OCI-LY3 (cell line): ENCODE data around the gene CISH.

Experiments used
- H2AFZ ChIP-seq: fragments of 200-600, 300-600 bp; shearing (Covaris generic); 2 replicates; pipeline ENCODE4 v1.6.0; 2014; ENCODE audit warnings: antibody characterized with exemption, low read depth, low read length
- H3K27ac ChIP-seq: fragments of 200-600, 300-600 bp; sonication (generic); 2 replicates; pipeline ENCODE4 v1.5.1; 2014; ENCODE audit warnings: mild to moderate bottlenecking, low read length, moderate library complexity, mixed read lengths
- H3K27me3 ChIP-seq: fragments of 200-600, 300-600 bp; sonication (generic); 2 replicates; pipeline ENCODE4 v1.6.1; 2014; ENCODE audit warnings: low read depth, low read length, mixed read lengths
- H3K36me3 ChIP-seq: fragments of 200-600, 300-600 bp; sonication (generic); replicated peaks from 2 replicates; pipeline ENCODE3; 2014; ENCODE audit warnings: low read depth, low read length, mixed read lengths
- H3K4me1 ChIP-seq: fragments of 300-600, 200-600 bp; sonication (generic); 2 replicates; pipeline ENCODE4 v1.6.1; 2014; ENCODE audit warnings: low read length, mixed read lengths
- H3K4me2 ChIP-seq: fragments of 200-600, 300-600 bp; sonication (generic); 2 replicates; pipeline ENCODE4 v1.6.1; 2014; ENCODE audit warnings: low read length, mixed read lengths
- H3K4me3 ChIP-seq: fragments of 300-600, 200-600 bp; sonication (generic); 2 replicates; pipeline ENCODE4 v1.5.1; 2014; ENCODE audit warnings: antibody characterized with exemption, mild to moderate bottlenecking, low read length, moderate library complexity
- H3K79me2 ChIP-seq: fragments of 300-600, 200-600 bp; shearing (Covaris generic); 2 replicates; pipeline ENCODE4 v1.6.1; 2014; ENCODE audit warnings: mild to moderate bottlenecking, low read length, mixed read lengths
- H3K9ac ChIP-seq: fragments of 300-600, 200-600 bp; shearing (Covaris generic); 2 replicates; pipeline ENCODE4 v1.6.0; 2014; ENCODE audit warnings: mild to moderate bottlenecking, low read length, moderate library complexity
- H3K9me3 ChIP-seq: fragments of 200-600, 300-600 bp; shearing (Covaris generic); 2 replicates; pipeline ENCODE4 v1.6.1; 2014; ENCODE audit warnings: low read length, mixed read lengths; ENCODE audit not compliant: insufficient read depth
- H4K20me1 ChIP-seq: fragments of 200-600, 300-600 bp; sonication (generic); 2 replicates; pipeline ENCODE4 v1.6.1; 2016; ENCODE audit warnings: low read length, mixed read lengths; ENCODE audit not compliant: insufficient read depth
- CTCF ChIP-seq: fragments of 200-600, 300-600 bp; sonication (generic); IDR thresholded peaks from 2 replicates; pipeline ENCODE4 v1.5.1; 2014; ENCODE audit warnings: antibody characterized with exemption, low read length, low read depth
- EZH2phosphoT487 ChIP-seq: fragments of 200-600 bp; shearing (Covaris generic); IDR thresholded peaks from 2 replicates; pipeline ENCODE4 v1.6.1; 2018; ENCODE audit warnings: antibody characterized with exemption, mixed run types, low read depth

The CISH gene

DNA sequence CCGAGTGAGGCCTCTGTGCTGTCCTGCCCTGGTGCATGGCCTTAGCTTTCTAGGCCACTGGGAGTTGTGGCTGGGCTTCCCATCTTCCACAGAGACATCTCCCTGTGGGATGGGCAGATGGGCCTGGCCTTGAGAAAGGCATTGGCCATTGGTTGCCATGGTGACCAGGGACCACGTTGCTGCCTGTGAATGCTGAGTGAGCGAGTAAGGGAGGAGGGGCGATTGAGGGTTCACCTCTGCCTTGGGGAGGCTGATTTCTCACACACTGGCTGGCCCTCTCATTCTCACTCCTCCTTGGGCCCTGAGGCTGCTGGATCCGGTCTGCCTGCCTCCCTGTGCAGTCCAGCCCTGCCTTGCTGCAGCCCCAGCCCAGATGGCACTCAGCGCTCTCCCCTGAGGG lies 36.7 kb upstream of the CISH start:
- Histone ChIP-seq H3K4me1 (no peaks in the 10 kb centered on the region), H2AFZ (no peak overlapping the region), H3K27me3 (no peaks in the 10 kb centered on the region), H3K4me2 (no peak overlapping the region), H3K79me2 (no peaks in the 10 kb centered on the region), H3K36me3 (peaks cover 27% of the 10 kb centered on the region), H3K9ac (no peak overlapping the region), H3K9me3 (no peaks in the 10 kb centered on the region), H3K27ac (no peak overlapping the region), H4K20me1 (0 out of 2 replicates have a peak, but pooled peaks cover 3% of the 10 kb centered on the region), H3K4me3 (no peak overlapping the region)
- TF ChIP-seq EZH2phosphoT487 (no peak), CTCF (no peak)

GRCh38 chr3:50645378-50645777 lies 33.8 kb upstream of the CISH start:
- no peak for TF ChIP-seq EZH2phosphoT487
- no peak for TF ChIP-seq CTCF

GRCh38 chr3:50644561-50644960 lies 33.0 kb upstream of the CISH start:
- Histone ChIP-seq H3K27ac (no peak overlapping the region), H2AFZ (no peak overlapping the region), H3K27me3 (no peaks in the 10 kb centered on the region), H3K4me1 (no peaks in the 10 kb centered on the region), H3K9ac (no peak overlapping the region), H3K36me3 (peaks cover 41% of the 10 kb centered on the region), H4K20me1 (0 out of 2 replicates have a peak, but pooled peaks cover 3% of the 10 kb centered on the region), H3K9me3 (no peaks in the 10 kb centered on the region), H3K4me3 (no peak overlapping the region), H3K79me2 (no peaks in the 10 kb centered on the region), H3K4me2 (no peak overlapping the region)
- TF ChIP-seq CTCF: no peak
- no peak for TF ChIP-seq EZH2phosphoT487

More at GRCh38 chr3:50645378-50645777, 33.8 kb upstream of the CISH start:
- Histone ChIP-seq H3K27ac (no peak overlapping the region), H3K4me1 (no peaks in the 10 kb centered on the region), H3K27me3 (no peaks in the 10 kb centered on the region), H3K36me3 (peaks cover 41% of the 10 kb centered on the region), H2AFZ (no peak overlapping the region), H3K4me3 (no peak overlapping the region), H3K79me2 (no peaks in the 10 kb centered on the region), H4K20me1 (0 out of 2 replicates have a peak, but pooled peaks cover 3% of the 10 kb centered on the region), H3K9me3 (no peaks in the 10 kb centered on the region), H3K9ac (no peak overlapping the region), H3K4me2 (no peak overlapping the region)

GRCh38 chr3:50642382-50642781 lies 30.8 kb upstream of the CISH start:
- no peaks in the 10 kb centered on the region for H3K79me2 ChIP-seq
- TF ChIP-seq EZH2phosphoT487 (no peak), CTCF (no peak)

More at GRCh38 chr3:50642382-50642781, 30.8 kb upstream of the CISH start:
- H3K9me3 ChIP-seq: no peaks in the 10 kb centered on the region
- no peaks in the 10 kb centered on the region for H3K27me3 ChIP-seq
- no peak overlapping the region for H3K4me3 ChIP-seq
- no peak overlapping the region for H3K4me2 ChIP-seq
- H4K20me1 ChIP-seq: peaks cover 4% of the 10 kb centered on the region; the same call in 1 of the 2 replicates
- no peak overlapping the region for H2AFZ ChIP-seq
- no peak overlapping the region for H3K27ac ChIP-seq
- H3K4me1 ChIP-seq: no peaks in the 10 kb centered on the region
- peaks cover 32% of the 10 kb centered on the region for H3K36me3 ChIP-seq
- no peak overlapping the region for H3K9ac ChIP-seq
